HG02678 (cell line): ENCODE measurements around the gene PLEKHJ1.

ENCODE experiments used
- ATAC-seq: cut with Tn5 transposase; IDR thresholded peaks from one replicate; pipeline ENCODE4 v1.9.1; 2021; ENCODE audit warnings: mild to moderate bottlenecking, moderate library complexity; ENCODE audit not compliant: unreplicated experiment

Gene PLEKHJ1

DNA sequence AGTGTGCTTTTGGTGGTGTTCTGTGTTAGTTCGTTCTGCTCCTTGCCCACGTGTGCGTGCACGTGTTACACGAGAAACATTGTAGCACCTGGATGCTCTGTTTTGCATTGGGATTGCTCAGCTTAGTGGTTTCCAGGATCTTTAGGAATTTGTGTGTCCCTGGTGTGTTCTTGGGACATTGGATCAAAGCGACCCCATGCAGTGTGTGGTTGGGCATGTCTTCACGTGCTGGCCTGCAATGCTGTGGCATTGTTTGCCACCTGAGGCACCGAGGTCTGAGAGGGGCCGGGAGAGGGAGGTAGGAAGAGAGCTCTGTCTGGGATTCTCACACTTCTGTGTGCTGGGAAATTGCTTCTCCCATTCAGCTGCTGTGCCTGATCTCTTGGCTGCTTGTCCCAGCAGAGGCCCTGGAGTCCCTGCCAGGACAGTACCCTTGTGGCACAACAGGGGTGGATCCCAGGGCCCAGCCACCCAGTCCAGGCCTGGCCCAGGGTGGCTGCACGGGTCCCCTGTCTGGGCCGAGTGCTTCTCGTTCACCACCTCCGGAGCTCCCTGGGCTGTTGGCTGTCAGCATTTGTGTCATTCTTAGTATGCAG is 11.3 kb downstream of the PLEKHJ1 start:
- no peak for ATAC-seq

DNA sequence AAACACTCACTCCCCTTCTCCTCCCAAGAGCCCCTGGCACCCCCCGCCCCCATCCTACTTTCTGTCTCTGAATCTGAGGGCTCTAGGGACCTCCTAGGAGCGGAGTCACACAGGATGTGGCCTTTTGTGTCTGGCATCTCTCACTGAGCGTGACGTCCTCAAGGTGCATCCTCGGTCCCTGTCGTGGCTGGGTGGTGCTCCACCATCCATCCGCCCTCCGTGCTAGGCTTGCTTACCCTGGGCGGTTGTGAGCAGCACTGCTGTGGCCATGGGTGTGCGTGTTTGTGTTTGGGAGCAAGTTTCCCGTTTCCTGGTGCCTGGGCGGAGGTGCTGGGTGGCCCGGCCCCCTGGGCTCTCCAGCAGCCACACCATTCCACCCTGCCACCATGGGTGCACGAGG is 12.2 kb downstream of the PLEKHJ1 start:
- ATAC-seq: no peak

DNA sequence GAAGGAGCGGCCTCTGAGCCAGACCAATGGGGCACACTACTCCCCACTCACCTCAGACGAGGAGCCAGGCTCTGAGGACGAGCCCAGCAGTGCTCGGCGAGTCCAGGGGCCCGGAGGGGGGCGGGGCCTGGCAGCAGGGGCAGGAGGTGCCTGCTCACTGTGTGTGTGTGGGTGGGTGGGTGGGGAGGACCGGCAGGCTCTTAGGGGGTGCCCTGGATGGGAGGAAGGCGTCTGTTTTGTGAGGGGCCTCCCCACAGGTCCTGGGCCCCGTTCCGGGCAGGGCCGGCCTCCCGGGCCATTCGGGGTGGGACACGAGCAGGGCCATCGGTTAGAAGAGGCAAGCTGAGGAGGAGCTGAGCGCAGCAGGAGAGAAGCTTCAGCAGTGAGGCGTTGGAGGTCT is 12.7 kb downstream of the PLEKHJ1 start:
- no peak for ATAC-seq

DNA sequence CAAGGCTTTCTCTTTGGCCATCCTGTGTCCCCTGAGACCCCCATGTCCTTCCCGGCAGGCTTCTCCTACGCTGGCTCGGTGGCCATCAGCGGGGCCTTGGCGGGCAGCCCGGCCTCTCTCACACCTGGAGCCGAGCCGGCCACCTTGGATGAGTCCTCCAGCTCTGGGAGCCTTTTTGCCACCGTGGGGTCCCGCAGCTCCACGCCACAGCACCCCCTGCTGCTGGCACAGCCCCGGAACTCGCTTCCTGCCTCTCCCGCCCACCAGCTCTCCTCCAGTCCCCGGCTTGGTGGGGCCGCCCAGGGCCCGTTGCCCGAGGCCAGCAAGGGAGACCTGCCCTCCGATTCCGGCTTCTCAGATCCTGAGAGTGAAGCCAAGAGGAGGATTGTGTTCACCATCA is 14.2 kb downstream of the PLEKHJ1 start:
- no peak for ATAC-seq

DNA sequence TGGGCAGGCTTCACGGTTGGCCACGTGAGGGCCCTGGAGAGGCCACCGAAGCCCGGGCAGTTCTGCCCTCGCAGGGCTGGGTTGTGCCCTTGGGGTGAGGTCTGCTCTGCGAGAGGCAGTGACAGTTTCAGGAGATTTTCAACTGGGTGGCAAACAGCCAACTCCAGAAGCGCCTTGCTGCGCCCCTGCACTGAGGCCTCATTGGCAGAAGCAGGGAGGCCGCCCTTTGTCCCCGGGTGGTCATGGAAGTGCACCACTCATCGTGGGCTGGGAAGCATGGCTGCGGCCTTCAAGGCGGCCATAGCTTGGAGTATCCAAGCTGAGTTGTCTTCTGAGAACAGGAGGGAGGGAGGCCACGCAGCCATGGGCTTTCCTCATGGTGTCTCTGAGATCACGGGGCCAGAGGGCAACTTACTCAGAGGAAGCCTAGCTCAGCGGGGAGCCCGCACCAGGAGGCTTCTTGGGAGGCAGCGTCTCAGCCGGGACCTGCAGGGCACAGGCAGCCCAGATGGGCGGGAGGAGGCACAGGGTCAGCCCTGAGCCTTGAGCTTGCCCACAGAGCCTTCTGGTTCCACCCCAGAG is 14.8 kb downstream of the PLEKHJ1 start:
- ATAC-seq: no peak

DNA sequence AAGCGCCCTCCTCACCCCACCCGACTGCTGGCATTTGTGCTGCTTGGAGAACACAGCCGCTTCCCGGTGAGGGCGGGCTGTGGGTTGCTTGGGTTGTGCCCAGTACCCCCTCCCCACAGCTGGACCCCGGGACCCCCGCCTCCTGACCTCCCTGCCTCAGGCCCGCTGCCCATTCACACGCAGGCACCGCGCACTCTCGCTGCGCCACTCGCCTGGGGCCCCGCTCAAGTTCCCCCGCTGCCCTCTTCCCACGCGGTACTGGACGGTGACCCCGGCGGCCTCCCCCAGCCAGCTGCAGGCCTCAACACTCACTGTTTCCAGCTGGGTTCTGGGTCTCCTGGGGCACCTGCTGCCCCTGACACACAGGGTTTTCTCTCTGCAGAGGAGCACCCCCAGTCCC is 16.4 kb downstream of the PLEKHJ1 start:
- ATAC-seq: no peak

DNA sequence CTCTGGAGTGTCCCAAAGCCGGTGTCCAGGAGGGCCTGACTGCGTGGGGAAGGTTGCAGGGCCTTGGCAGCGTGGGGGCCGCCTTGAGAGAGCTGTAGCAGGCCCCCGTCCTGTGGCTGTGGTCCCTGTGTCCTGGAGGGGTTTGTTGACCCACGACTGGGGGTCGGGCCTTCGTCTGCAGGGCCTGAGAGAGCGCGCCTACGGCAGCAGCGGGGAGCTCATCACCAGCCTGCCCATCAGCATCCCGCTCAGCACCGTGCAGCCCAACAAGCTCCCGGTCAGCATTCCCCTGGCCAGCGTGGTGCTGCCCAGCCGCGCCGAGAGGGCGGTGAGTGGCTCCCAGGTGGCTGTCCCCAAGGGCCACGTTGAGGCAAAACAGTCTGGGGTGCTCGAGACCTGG is 18.5 kb downstream of the PLEKHJ1 start:
- ATAC-seq: no peak

DNA sequence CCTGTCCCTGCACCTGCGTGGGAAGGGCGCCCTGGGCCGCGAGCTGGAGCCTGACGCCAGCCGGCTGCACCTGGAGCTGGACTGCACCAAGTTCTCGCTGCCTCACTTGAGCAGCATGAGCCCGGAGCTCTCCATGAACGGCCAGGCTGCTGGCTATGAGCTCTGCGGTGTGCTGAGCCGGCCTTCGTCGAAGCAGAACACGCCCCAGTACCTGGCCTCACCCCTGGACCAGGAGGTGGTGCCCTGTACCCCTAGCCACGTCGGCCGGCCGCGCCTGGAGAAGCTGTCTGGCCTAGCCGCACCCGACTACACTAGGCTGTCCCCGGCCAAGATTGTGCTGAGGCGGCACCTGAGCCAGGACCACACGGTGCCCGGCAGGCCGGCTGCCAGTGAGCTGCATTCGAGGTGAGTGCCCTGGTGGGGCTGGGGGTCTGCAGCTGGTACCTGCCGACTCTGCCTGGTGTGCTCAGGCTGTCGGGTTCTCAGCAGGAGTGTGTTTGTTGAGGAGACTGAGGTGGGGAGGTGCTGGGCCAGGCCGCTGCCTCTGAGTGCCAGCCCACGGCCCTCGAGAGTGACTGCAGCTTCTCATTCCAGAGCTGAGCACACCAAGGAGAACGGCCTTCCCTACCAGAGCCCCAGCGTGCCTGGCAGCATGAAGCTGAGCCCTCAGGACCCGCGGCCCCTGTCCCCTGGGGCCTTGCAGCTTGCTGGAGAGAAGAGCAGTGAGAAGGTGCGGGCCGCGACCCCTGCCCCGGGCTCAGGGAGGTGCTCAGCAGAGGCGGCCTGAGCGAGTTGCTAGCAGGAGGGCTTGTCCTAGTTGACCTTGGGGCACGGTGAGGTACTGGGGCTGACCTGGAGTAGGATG is 19.5 kb downstream of the PLEKHJ1 start:
- no peak for ATAC-seq

DNA sequence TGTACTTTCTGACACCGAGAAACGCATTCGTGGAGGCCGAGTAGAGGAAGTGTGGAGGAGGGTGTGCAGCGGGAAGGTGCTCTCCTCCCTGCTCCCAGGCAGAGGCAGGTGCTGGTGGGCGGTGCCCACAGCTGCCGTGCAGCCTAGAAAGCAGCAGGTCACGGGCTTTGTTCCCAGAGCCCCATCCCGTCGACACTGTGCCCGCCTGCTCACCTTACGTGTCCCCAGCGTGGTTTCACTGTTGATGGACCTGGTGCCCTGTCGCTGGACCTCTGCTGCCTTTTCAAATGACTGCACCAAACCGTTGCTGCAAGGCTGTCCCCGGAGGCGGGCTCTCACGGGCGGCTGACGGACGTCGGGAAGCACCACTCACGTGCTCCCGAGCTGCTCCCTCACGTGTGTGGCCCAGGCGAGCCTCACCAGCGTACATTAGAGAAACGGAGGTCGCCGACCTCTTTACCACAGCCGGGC is 20.8 kb downstream of the PLEKHJ1 start:
- ATAC-seq: no peak

DNA sequence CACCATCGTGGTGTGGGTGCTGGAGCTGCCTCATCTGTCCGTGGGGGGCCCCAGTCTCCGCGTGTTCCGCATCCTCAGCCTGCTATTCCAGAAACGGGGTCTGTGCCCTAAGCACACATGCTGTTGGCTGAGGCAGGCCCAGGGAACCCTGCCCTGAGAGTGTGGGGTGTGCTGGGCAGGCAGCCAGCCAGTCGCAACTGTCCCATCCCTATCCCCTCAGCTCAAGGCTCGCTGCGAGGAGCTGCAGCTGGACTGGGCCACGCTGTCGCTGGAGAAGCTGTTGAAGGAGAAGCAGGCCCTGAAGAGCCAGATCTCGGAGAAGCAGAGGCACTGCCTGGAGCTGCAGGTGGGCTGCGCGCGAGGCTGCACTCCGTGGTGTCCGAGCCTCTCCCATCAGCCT is 21.9 kb downstream of the PLEKHJ1 start:
- no peak for ATAC-seq

DNA sequence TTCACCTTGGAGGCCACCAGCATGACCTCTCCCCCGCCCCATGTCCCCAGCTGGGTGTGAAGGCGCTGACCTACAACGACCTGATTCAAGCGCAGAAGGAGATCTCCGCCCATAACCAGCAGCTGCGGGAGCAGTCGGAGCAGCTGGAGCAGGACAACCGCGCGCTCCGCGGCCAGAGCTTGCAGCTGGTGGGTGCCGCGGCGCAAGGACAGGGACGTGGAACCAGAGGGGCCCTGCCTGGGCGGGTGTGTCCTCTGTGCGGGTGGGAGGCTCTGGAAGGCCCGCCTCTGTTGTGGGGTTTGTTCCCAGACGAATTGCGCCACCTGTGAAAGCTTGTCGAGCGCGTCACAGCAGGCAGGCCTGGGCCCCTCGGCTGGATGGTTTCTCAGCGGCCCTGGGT is 22.3 kb downstream of the PLEKHJ1 start:
- no peak for ATAC-seq

DNA sequence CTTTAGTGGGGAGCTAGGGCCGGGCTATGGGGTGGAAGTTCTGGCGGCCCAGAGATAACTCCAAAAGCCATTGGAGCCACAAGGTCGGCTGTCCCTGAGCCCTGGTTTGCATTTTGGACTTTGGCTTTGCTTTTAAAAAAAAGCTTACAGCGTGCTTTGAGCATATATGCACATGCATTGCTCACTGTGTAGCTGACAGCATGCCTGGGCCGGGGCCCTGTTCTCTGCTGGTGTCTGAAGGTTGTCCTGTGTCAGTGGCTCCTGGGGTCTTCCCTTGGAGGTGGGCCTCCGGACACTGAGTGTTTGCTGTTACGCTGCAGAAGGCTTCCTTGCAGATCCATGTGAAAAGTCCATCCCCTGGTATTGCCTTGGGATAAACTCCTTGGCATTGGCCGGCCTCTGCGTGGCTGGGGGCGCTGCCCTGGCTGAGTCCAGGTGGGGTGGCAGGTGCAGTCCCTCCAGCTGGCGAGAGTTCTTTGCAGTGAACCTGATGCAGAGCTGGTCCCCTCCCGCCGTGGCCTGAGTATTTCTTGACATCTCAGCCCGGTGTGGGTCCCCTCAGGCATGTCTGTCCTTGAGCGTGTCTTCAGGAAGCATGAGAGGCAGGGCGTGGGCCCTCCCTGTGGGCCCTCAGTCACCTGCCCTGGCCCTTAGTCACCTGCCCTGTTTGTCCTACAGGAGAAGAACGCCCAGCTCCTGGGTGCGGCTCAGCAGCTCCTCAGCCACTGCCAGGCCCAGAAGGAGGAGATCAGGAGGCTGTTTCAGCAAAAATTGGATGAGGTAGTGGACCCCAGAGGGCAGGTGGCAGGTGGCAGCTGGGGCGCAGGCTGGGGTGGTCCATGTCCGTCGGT is 23.0 kb downstream of the PLEKHJ1 start:
- ATAC-seq: no peak

DNA sequence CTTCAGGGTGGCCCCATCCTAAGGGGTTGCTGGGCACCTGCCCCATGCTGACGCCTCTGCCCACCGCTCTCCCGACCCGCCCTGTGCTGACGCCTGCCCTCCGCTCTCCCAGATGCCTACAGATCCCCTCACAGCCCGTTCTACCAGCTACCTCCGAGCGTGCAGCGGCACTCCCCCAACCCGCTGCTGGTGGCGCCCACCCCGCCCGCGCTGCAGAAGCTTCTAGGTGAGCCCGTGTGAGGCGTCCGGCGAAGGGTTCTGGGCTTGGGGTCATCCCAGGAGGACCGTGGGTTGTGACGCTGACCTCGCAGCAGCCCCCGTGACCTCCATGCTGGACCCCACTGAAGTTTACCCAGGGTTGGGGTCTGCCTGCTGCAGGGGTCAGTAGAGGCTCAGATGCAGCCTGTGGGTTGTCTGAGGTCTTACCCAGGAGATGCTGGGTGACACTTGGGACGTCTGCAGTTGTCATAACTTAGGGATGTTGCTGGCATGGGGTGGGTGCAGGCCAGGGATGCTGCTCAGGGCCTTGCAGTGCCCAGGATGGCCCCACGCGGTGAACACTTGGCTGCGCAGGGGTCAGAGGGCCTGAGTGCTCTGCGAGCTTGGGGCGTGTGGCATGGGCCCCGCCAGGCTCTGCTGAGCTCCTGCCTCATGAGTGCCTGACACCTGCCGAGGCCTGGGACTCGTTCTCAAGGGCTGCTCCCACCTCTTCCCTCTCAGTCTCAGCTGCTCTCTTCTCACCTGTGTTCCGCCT is 25.0 kb downstream of the PLEKHJ1 start:
- no peak for ATAC-seq

DNA sequence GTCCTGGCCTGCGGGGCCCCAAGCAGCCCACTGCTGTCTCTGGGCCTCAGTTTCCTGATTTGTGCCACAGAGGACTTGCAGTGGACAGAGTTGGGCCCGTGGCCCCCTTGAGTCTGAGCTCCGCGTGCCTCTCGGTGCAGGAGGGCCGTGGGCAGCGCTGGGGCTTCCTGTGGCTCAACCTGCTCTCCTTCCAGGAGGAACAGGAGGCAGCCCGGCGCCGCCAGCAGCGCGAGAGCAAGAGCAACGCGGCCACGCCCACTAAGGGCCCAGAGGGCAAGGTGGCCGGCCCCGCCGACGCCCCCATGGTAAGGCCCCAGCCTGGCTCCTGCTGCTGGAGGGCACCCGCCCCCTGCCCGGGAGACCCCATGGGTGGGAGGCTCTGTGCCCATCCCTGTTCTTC is 25.9 kb downstream of the PLEKHJ1 start:
- ATAC-seq: no peak

DNA sequence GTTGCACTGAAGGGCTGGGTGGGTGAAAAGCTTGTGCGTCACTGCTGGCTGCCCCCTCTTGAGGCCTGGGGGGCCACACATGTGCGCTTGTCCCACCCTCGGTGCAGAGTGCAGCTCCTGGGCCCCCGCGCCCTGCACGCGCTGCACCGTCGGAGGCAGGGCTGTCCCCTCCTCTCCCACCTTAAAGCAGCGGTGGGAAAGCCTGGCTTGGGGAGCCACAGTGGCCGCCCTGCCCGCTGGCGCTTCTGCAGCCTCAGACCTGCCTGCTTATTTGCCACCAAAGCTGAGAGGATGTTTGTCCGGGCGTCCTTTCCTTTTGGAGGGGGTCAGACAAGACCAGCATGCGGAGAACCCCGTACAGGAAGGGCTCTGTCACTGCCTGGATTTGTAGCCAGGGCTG is 26.7 kb downstream of the PLEKHJ1 start:
- ATAC-seq: no peak

DNA sequence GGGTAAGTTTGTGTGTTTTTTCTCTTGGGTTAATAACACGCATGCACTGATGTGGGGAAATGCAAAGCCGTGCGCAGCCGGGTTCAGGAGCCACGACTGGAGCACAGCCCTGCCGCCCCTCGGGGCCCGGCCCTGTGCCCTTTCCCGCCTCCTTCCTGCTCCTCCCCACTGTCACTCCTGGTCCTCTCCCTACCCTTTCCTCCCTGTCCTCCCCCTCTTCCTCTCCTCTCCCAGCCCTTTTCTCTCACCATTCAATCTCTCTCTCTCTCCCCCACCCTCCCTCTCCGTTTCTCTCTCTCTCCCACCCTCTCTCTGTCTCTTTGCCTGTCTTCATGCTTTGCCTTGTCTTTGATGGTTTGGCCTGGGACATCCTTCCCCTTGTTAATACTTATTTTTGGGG is 27.2 kb downstream of the PLEKHJ1 start:
- ATAC-seq: no peak

DNA sequence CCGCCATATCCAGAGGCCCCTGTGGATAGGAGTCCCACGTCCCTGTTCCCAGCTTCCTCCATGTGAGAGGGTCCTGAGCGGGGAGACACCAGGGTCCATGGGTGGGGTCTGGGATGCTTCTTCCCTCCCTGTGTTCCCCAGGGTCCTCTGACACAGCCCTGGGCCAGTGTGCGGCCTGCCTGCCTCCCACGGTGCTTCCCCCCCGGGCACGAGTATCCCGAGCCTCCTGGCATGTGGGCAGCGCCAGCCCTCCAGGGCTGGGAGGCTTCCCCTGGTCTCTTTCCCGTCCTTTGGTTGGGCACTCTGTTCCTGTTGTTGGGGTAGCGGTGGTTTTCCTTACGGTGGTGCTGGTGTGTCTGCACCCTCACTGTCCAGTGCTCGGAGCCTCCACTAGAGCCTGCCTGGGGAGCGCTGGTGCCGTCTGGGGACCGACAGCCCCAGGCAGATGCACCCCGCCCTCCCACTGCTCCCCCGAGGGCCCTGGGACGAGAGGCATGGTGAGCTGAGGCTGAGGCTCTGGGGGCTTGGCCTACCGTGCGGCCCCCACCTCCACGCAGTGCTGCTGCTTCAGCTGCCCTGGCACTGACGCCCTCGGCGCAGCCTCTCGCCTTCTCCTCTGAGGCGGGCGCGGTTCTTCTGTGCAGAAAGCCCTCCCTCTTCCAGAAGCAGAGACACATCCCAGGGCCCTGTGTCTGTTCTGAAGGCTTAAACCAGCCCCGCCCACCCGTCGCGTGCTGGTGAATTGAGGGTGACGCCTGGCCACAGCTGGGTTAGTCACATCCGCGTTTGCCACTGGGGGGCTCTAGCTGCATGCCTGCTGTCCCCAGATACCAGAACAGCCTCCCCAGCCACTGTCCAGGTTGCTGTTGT is 27.9 kb downstream of the PLEKHJ1 start:
- no peak for ATAC-seq

DNA sequence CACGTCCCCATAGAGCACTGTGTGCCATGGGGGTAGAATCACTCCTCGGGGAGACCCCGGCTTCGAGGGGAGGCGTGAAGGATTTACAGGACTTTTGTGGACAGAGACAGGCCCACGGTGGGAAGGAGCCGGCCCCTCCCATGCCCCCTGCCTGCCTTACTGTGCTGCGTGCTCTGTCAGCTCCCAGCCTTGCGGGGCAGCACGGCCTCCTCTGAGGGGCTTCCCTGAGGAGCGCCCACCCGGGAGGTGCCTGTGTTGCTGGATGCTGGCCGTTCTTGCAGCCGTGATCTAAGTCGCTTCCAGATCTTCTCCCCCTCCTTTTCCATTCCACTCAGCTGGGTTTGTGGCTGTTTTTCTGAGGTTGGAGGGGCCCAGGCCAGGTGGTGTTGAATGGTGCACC is 29.1 kb downstream of the PLEKHJ1 start:
- no peak for ATAC-seq

DNA sequence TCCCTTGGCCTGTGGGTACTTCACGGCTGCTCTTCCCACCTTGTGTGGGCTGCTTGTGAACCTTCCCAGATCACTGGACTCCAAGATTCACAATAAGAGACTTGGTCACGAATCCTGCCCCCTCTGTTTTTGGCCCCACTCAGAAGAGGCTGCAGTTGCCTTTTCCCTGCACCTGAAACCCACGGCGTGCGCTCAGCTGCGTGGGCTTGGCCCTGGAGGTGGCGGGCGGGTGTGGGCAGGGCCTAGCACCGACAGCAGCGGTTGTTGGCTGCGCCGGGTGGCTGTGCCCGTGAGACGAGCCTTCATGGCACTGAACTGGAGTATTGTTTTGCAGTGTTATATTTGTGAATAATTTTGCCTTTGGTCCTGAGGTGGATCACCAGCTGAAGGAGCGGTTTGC is 33.8 kb downstream of the PLEKHJ1 start:
- ATAC-seq: no peak
